A673 (cell line): Measurements from ENCODE around the gene ATXN7L2. TPM values are rescaled to one million over a fixed set of nuclear protein-coding genes. Genes with fewer than 3 reads are reported as not detected.

ENCODE experiments used
- BruUV-seq: library from RNA; stranded (reverse); fragments of 400-500 nt; replicated peaks from 2 replicates; lab custom pipeline; 2021; lab: Mats Ljungman, UMichigan
- CTCF ChIA-PET: fragments of 300-600 bp; sonication (Branson Sonifier 250); formaldehyde crosslinking; loops from one replicate; lab custom pipeline; 2022; ENCODE audit warnings: antibody characterized with exemption; lab: Charles Lee
- POLR2A ChIA-PET: fragments of 300-600 bp; sonication (Branson Sonifier 250); formaldehyde crosslinking; loops from one replicate; lab custom pipeline; 2022; ENCODE audit warnings: antibody characterized with exemption; ENCODE audit not compliant: low non-redundant PET; lab: Charles Lee
- DNase-seq: peaks from one replicate; pipeline ENCODE4 v3.0.0-alpha.2; 2015; ENCODE audit warnings: low spot score
- H3K27ac ChIP-seq: fragments of 200-600 bp; sonication (generic); 2 replicates; pipeline ENCODE4 v1.5.1; 2016; ENCODE audit warnings: mixed run types, low read depth, mild to moderate bottlenecking, mixed read lengths, antibody characterized with exemption, low read length; ENCODE audit not compliant: poor library complexity, severe bottlenecking
- H3K27me3 ChIP-seq: fragments of 200-600 bp; sonication (generic); replicated peaks from 2 replicates; pipeline ENCODE4 v1.6.1; 2017; ENCODE audit warnings: mixed run types, low read depth, mild to moderate bottlenecking, mixed read lengths, antibody characterized with exemption, low read length; ENCODE audit not compliant: insufficient read depth, poor library complexity
- H3K36me3 ChIP-seq: fragments of 200-600 bp; sonication (generic); 2 replicates; pipeline ENCODE4 v1.6.1; 2016; ENCODE audit warnings: mixed run types, mild to moderate bottlenecking, mixed read lengths, antibody characterized with exemption, low read length; ENCODE audit not compliant: insufficient read depth, poor library complexity, severe bottlenecking
- H3K4me1 ChIP-seq: fragments of 200-600 bp; sonication (generic); 2 replicates; pipeline ENCODE4 v1.6.1; 2017; ENCODE audit warnings: mixed run types, mild to moderate bottlenecking, mixed read lengths, antibody characterized with exemption, low read length; ENCODE audit not compliant: insufficient read depth, poor library complexity, severe bottlenecking
- H3K4me3 ChIP-seq: fragments of 200-600 bp; sonication (generic); 2 replicates; pipeline ENCODE4 v1.5.1; 2016; ENCODE audit warnings: low read depth, mixed run types, mild to moderate bottlenecking, mixed read lengths, low read length; ENCODE audit not compliant: poor library complexity, severe bottlenecking
- H3K9me3 ChIP-seq: fragments of 200-600 bp; sonication (generic); 2 replicates; pipeline ENCODE4 v1.6.1; 2016; ENCODE audit warnings: mixed run types, low read depth, mild to moderate bottlenecking, mixed read lengths, antibody characterized with exemption, low read length; ENCODE audit not compliant: poor library complexity, severe bottlenecking
- CTCF ChIP-seq: fragments of 300-800, 200-600 bp; sonication (generic); conservative IDR thresholded peaks from 2 replicates; pipeline ENCODE4 v1.5.1; 2017; ENCODE audit warnings: low read depth, mild to moderate bottlenecking, antibody characterized with exemption, low read length, moderate library complexity, mixed read lengths
- EZH2 ChIP-seq: fragments of 200-600 bp; sonication (generic); IDR thresholded peaks from 2 replicates; pipeline ENCODE4 v1.6.1; 2017; ENCODE audit warnings: borderline replicate concordance, low read depth, mild to moderate bottlenecking, mixed read lengths, antibody characterized with exemption, low read length; ENCODE audit not compliant: poor library complexity, severe bottlenecking
- intact Hi-C: fragments of 100-400 bp; cut with micrococcal nuclease; formaldehyde crosslinking; loops from one replicate; pipeline ENCODE4 v1.10.0; 2022; ENCODE audit not compliant: unreplicated experiment
- total RNA-seq: library from RNA; stranded (reverse); gene quantifications from 2 replicates; pipeline ENCODE4 v1.2.3, GENCODE V29; 2021

The ATXN7L2 gene
- total RNA-seq, 1 experiment from 2014 or later: 16.3 TPM

DNA sequence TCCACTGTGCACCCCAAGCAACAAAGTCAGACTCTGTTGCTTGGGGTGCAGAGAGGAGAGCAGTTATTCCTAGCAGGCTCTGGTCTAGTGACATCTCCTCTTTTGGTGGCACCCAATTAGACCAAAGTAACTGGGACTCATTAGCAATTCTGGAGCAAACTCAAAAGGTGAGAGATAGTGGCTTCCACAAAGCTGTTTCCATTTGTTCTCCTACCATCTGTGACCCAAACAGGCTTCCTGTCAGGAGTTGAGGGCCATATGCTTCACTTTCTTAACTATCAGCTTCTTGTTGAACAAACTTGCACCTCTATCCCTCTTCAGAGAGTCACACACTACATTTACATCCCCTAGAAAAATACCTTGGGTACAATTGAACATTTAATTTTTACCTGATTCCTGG, 1.5 kb upstream of the ATXN7L2 start:
- H3K27me3 ChIP-seq: peaks cover 25% of the 10 kb centered on the region
- H3K27ac ChIP-seq: no peak overlapping the region
- no peak for TF ChIP-seq CTCF
- no peak for TF ChIP-seq EZH2
- peaks cover under 1% of the 10 kb centered on the region for H3K36me3 ChIP-seq
- DNase-seq: no peak
- H3K4me1 ChIP-seq: peaks cover 8% of the 10 kb centered on the region
- BruUV-seq: no TSS peak
- intact Hi-C loops: no loop called here
- ChIA-PET POLR2A (no interaction called here), CTCF (no interaction called here)
- H3K9me3 ChIP-seq: no peaks in the 10 kb centered on the region
- H3K4me3 ChIP-seq: no peak overlapping the region

GRCh38 chr1:109482791-109483671, 674 bp upstream of the ATXN7L2 start:
- ChIA-PET CTCF (interaction anchor here (0.6 kb wide), 2 partner anchors 47 to 218 kb away, joined by 3 to 5 read pairs; no protein-coding TSS in a partner anchor), POLR2A (no interaction called here)
- intact Hi-C loops: no loop called here
- Histone ChIP-seq H3K4me1 (peaks cover 8% of the 10 kb centered on the region), H3K27ac (no peak overlapping the region), H3K9me3 (no peaks in the 10 kb centered on the region), H3K36me3 (peaks cover 8% of the 10 kb centered on the region), H3K4me3 (peak overlapping the region; percentile 64), H3K27me3 (peaks cover 18% of the 10 kb centered on the region)
- TF ChIP-seq EZH2: no peak
- peak; percentile 35; the same call in 1 of the 2 replicates for TF ChIP-seq CTCF
- DNase-seq: no peak
- BruUV-seq: no TSS peak

GRCh38 chr1:109484519-109484975, 842 bp downstream of the ATXN7L2 start:
- TF ChIP-seq CTCF: no peak
- TF ChIP-seq EZH2: no peak
- Histone ChIP-seq H3K4me3 (peak overlapping the region; percentile 64), H3K9me3 (no peaks in the 10 kb centered on the region), H3K4me1 (peaks cover 8% of the 10 kb centered on the region), H3K36me3 (peaks cover 19% of the 10 kb centered on the region), H3K27ac (peak overlapping the region; percentile 98), H3K27me3 (peaks cover 6% of the 10 kb centered on the region)
- CTCF ChIA-PET: interaction anchor here (1.7 kb wide), 1 partner anchor 10 kb away, joined by 5 read pairs; the partner anchor contains the start of gene CYB561D1
- intact Hi-C loops: no loop called here
- peak; percentile 31 for DNase-seq
- TSS peak; percentile 82 for BruUV-seq
- POLR2A ChIA-PET: no interaction called here
